Measurements from ENCODE around the gene SMIM12.

SMIM12 gene

DNA sequence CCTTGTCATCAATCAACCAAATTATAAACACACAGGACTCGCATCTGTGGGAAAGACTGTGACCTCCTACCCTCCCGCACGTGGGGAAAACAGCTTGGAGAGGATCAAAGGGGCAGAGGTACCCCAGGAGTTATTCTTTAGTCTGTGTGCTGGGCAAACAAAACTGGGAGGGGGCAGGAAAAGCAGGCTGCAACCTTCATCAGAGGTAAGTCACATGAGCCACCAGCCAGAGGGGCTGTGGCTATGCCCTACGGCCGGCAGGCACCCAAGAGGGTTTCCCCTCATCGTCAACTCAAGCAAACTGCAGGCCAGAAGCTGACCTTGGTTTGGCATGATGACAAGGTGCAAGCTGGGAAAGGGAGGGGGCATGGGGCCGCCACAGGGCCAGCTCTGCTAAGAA is 12.5 kb downstream of the SMIM12 start:
- no peak overlapping the region for H3K27ac ChIP-seq (ENCODE audit: low read depth, low read length)
- H3K36me3 ChIP-seq (ENCODE audit: control insufficient read depth in 5 of 5, insufficient read depth in 5 of 5, low read length in 5 of 5), result peaks cover 4 to 24% (median 17%) of the 10 kb centered on the region in 5 donors
- no peaks in the 10 kb centered on the region for H3K9me3 ChIP-seq (ENCODE audit: control insufficient read depth in 5 of 5, low read length in 5 of 5)
- H3K9ac ChIP-seq (ENCODE audit: low read length in 5 of 5), result no peak overlapping the region
- H3K4me3 ChIP-seq (ENCODE audit: low read depth in 1 of 5, low read length in 5 of 5), result no peak overlapping the region
- peaks cover 20 to 78% (median 30%) of the 10 kb centered on the region in 5 donors for H3K4me1 ChIP-seq (ENCODE audit: control insufficient read depth in 5 of 5, insufficient read depth in 5 of 5, low read length in 5 of 5)
- no peaks in the 10 kb centered on the region for H3K27me3 ChIP-seq (ENCODE audit: control insufficient read depth in 5 of 5, insufficient read depth in 4 of 5, low read length in 5 of 5)

DNA sequence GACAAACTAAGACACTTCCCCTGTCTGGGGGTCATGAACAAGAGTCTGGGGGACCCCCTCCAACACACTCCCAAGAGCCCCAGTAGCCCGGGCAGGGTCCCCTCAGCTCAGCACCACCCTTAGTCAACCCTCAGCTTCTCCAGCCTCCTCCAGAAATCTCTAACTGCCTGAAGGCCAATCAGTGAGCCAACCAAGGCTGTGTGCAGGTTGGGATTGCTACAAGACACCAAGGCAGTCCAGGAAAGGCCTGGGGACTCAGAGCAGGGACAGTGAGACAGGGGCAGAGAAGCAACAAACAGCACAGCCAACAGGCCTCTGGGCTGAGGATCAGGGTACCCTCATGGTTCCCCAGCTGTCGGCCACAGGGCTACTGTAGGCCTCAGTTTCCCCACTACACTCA is 13.3 kb downstream of the SMIM12 start:
- Histone ChIP-seq H3K36me3 (ENCODE audit: control insufficient read depth in 5 of 5, insufficient read depth in 5 of 5, low read length in 5 of 5) (peaks cover 4 to 24% (median 17%) of the 10 kb centered on the region in 5 donors), H3K4me3 (ENCODE audit: low read depth in 1 of 5, low read length in 5 of 5) (no peak overlapping the region), H3K9me3 (ENCODE audit: control insufficient read depth in 5 of 5, low read length in 5 of 5) (no peaks in the 10 kb centered on the region), H3K27ac (ENCODE audit: low read depth, low read length) (no peak overlapping the region), H3K27me3 (ENCODE audit: control insufficient read depth in 5 of 5, insufficient read depth in 4 of 5, low read length in 5 of 5) (no peaks in the 10 kb centered on the region), H3K4me1 (ENCODE audit: control insufficient read depth in 5 of 5, insufficient read depth in 5 of 5, low read length in 5 of 5) (peaks cover 11 to 78% (median 23%) of the 10 kb centered on the region in 5 donors), H3K9ac (ENCODE audit: low read length in 5 of 5) (no peak overlapping the region)

- Histone ChIP-seq H3K27ac (ENCODE audit: low read depth, low read length) (peak overlapping the region; percentile 70), H3K27me3 (ENCODE audit: control insufficient read depth in 5 of 5, insufficient read depth in 4 of 5, low read length in 5 of 5) (no peaks in the 10 kb centered on the region), H3K4me1 (ENCODE audit: control insufficient read depth in 5 of 5, insufficient read depth in 5 of 5, low read length in 5 of 5) (peaks cover 5 to 79% (median 22%) of the 10 kb centered on the region in 5 donors), H3K36me3 (ENCODE audit: control insufficient read depth in 5 of 5, insufficient read depth in 5 of 5, low read length in 5 of 5) (peaks cover 4 to 20% (median 10%) of the 10 kb centered on the region in 5 donors), H3K9me3 (ENCODE audit: control insufficient read depth in 5 of 5, low read length in 5 of 5) (no peaks in the 10 kb centered on the region), H3K9ac (ENCODE audit: low read length in 5 of 5) (no peak overlapping the region), H3K4me3 (ENCODE audit: low read depth in 1 of 5, low read length in 5 of 5) (no peak overlapping the region)
These were observed 14.2 kb downstream of the SMIM12 start for GRCh38 chr1:34845131-34845901.

GRCh38 chr1:34844252-34844634 is 15.3 kb downstream of the SMIM12 start:
- H3K4me1 ChIP-seq (ENCODE audit: control insufficient read depth in 5 of 5, insufficient read depth in 5 of 5, low read length in 5 of 5), result peaks cover 5 to 90% (median 27%) of the 10 kb centered on the region in 5 donors
- H3K9me3 ChIP-seq (ENCODE audit: control insufficient read depth in 5 of 5, low read length in 5 of 5), result no peaks in the 10 kb centered on the region
- H3K4me3 ChIP-seq (ENCODE audit: low read depth in 1 of 5, low read length in 5 of 5), result no peak overlapping the region
- peak overlapping the region; percentile 70 for H3K27ac ChIP-seq (ENCODE audit: low read depth, low read length)
- H3K27me3 ChIP-seq (ENCODE audit: control insufficient read depth in 5 of 5, insufficient read depth in 4 of 5, low read length in 5 of 5), result no peaks in the 10 kb centered on the region
- H3K9ac ChIP-seq (ENCODE audit: low read length in 5 of 5), result peak overlapping the region in 2 of 5 donors; percentile 26 to 57
- peaks cover under 1 to 18% (median 7%) of the 10 kb centered on the region in 5 donors for H3K36me3 ChIP-seq (ENCODE audit: control insufficient read depth in 5 of 5, insufficient read depth in 5 of 5, low read length in 5 of 5)

DNA sequence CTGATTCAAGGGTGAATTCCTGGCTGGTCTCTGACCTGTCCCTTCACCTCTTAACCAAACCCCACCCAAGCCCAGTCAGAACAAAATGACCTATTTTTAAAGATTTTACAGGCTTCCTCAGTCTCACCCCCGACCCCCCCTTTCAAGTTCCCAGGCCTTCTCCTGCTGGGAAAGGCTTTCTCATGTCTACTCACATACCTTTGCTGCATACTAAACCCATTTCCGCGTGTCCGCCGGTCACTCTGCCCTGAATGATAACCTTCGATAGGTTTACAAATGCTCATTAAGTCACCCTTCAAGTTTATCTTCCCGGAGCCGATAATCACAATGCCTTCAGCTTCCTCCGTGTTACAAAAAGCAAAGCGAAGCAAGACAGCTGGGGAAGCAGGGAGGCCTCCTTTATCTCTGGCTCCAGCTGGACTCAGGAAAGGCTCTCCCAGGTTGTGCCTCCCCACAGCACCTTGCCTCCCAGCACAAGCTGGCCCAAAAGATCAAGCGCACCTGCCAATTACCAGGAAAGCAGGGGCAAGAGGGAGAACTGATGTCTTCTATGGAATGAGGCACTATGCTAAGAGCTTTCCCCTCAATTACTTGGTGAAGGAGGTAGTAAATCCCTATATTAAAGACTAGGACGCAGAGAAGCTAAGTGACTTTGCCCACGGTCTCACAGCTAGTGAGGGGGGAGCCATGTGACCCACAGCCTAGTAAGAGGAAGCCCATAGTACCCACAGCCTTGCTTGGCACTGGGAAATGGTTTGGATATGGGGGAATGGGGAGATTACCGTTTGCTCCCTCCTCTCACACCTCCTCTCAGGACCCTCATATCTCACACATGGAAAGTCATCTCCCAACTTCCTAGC is 15.9 kb downstream of the SMIM12 start:
- peak overlapping the region in 2 of 5 donors; percentile 48 to 57 for H3K9ac ChIP-seq (ENCODE audit: low read length in 5 of 5)
- peak overlapping the region in 1 of 5 donors; percentile 11 for H3K4me3 ChIP-seq (ENCODE audit: low read depth in 1 of 5, low read length in 5 of 5)
- H3K9me3 ChIP-seq (ENCODE audit: control insufficient read depth in 5 of 5, low read length in 5 of 5), result no peaks in the 10 kb centered on the region
- no peaks in the 10 kb centered on the region for H3K27me3 ChIP-seq (ENCODE audit: control insufficient read depth in 5 of 5, insufficient read depth in 4 of 5, low read length in 5 of 5)
- peaks cover 5 to 88% (median 27%) of the 10 kb centered on the region in 5 donors for H3K4me1 ChIP-seq (ENCODE audit: control insufficient read depth in 5 of 5, insufficient read depth in 5 of 5, low read length in 5 of 5)
- H3K36me3 ChIP-seq (ENCODE audit: control insufficient read depth in 5 of 5, insufficient read depth in 5 of 5, low read length in 5 of 5), result peaks cover 0 to 14% (median 5%) of the 10 kb centered on the region in 5 donors
- peak overlapping the region; percentile 70 for H3K27ac ChIP-seq (ENCODE audit: low read depth, low read length)

- H3K27me3 ChIP-seq (ENCODE audit: control insufficient read depth in 5 of 5, insufficient read depth in 4 of 5, low read length in 5 of 5), result no peaks in the 10 kb centered on the region
- peaks cover 0 to 10% (median 5%) of the 10 kb centered on the region in 5 donors for H3K36me3 ChIP-seq (ENCODE audit: control insufficient read depth in 5 of 5, insufficient read depth in 5 of 5, low read length in 5 of 5)
- H3K9me3 ChIP-seq (ENCODE audit: control insufficient read depth in 5 of 5, low read length in 5 of 5), result no peaks in the 10 kb centered on the region
- peaks cover 5 to 88% (median 27%) of the 10 kb centered on the region in 5 donors for H3K4me1 ChIP-seq (ENCODE audit: control insufficient read depth in 5 of 5, insufficient read depth in 5 of 5, low read length in 5 of 5)
- no peak overlapping the region for H3K4me3 ChIP-seq (ENCODE audit: low read depth in 1 of 5, low read length in 5 of 5)
- peak overlapping the region; percentile 70 for H3K27ac ChIP-seq (ENCODE audit: low read depth, low read length)
- no peak overlapping the region for H3K9ac ChIP-seq (ENCODE audit: low read length in 5 of 5)
These were observed 16.6 kb downstream of the SMIM12 start for GRCh38 chr1:34842952-34843371.

DNA sequence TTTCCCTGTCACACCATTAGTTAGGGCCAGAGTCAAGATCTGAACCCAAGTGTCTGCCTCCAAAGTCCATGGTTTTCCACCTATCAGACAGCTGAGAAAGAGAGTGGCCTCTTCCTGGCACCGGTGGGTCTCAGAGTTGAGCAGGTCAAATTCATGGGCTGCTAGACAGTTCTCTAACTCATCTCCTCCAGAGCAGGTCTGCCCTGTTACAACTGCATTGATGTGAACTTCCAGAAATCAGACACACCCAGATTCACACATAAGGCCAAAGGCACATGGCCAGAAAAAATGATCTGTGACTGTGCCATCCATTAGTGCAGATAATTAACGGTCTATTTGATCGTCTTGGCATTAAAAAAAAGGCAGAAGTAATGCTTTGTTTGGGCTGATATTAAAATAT is 17.5 kb downstream of the SMIM12 start:
- Histone ChIP-seq H3K9ac (ENCODE audit: low read length in 5 of 5) (no peak overlapping the region), H3K27me3 (ENCODE audit: control insufficient read depth in 5 of 5, insufficient read depth in 4 of 5, low read length in 5 of 5) (no peaks in the 10 kb centered on the region), H3K36me3 (ENCODE audit: control insufficient read depth in 5 of 5, insufficient read depth in 5 of 5, low read length in 5 of 5) (peaks cover 0 to 5% (median 0%) of the 10 kb centered on the region in 5 donors), H3K9me3 (ENCODE audit: control insufficient read depth in 5 of 5, low read length in 5 of 5) (no peaks in the 10 kb centered on the region), H3K4me1 (ENCODE audit: control insufficient read depth in 5 of 5, insufficient read depth in 5 of 5, low read length in 5 of 5) (peaks cover 5 to 87% (median 25%) of the 10 kb centered on the region in 5 donors), H3K4me3 (ENCODE audit: low read depth in 1 of 5, low read length in 5 of 5) (no peak overlapping the region), H3K27ac (ENCODE audit: low read depth, low read length) (peak overlapping the region; percentile 70)

GRCh38 chr1:34840426-34840825 is 19.1 kb downstream of the SMIM12 start:
- Histone ChIP-seq H3K27me3 (ENCODE audit: control insufficient read depth in 5 of 5, insufficient read depth in 4 of 5, low read length in 5 of 5) (no peaks in the 10 kb centered on the region), H3K9ac (ENCODE audit: low read length in 5 of 5) (no peak overlapping the region), H3K27ac (ENCODE audit: low read depth, low read length) (peak overlapping the region; percentile 41), H3K4me1 (ENCODE audit: control insufficient read depth in 5 of 5, insufficient read depth in 5 of 5, low read length in 5 of 5) (peaks cover 5 to 91% (median 29%) of the 10 kb centered on the region in 5 donors), H3K36me3 (ENCODE audit: control insufficient read depth in 5 of 5, insufficient read depth in 5 of 5, low read length in 5 of 5) (peaks cover 0 to 5% (median 0%) of the 10 kb centered on the region in 5 donors), H3K4me3 (ENCODE audit: low read depth in 1 of 5, low read length in 5 of 5) (no peak overlapping the region), H3K9me3 (ENCODE audit: control insufficient read depth in 5 of 5, low read length in 5 of 5) (no peaks in the 10 kb centered on the region)

DNA sequence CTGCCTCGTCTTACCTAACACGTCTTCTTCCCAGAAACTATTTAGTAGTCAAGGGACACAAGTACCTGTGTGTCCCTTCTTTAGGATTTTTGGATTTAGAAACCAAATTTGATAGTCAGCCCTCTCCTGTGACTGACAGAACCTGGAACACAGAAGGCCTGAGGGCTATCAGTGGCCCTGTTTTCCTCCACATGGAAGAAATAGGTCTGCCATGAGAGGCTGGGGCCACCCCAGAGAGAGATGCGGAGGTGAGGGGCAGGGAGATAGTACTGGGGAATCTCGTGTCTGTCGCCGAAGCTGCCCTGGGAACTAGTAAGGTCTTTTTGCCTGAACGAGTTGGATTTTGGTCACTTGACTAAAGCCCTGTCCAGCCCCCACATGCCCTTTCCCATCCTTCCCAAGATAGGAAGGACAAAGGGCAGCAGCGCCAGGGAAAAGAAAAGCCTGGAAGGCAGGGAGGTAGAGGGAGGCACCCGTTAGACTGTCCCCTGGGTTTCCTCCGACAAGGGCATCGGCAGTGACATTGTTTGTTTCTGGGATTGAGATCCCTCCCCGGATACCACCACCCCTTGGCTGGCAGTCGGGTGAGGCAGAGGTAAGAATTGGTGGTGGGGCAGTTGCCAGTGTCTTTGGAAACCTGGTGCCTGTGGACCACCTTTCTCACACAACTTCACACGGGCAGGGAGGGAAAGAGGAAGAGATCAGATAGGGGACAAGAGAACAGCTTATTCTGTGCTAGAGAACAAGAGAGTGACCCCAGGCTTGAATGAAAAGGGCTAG is 19.8 kb downstream of the SMIM12 start:
- Histone ChIP-seq H3K27ac (ENCODE audit: low read depth, low read length) (peak overlapping the region; percentile 41), H3K27me3 (ENCODE audit: control insufficient read depth in 5 of 5, insufficient read depth in 4 of 5, low read length in 5 of 5) (no peaks in the 10 kb centered on the region), H3K9ac (ENCODE audit: low read length in 5 of 5) (peak overlapping the region in 1 of 5 donors; percentile 4), H3K4me3 (ENCODE audit: low read depth in 1 of 5, low read length in 5 of 5) (no peak overlapping the region), H3K4me1 (ENCODE audit: control insufficient read depth in 5 of 5, insufficient read depth in 5 of 5, low read length in 5 of 5) (peaks cover 5 to 93% (median 26%) of the 10 kb centered on the region in 5 donors), H3K9me3 (ENCODE audit: control insufficient read depth in 5 of 5, low read length in 5 of 5) (no peaks in the 10 kb centered on the region), H3K36me3 (ENCODE audit: control insufficient read depth in 5 of 5, insufficient read depth in 5 of 5, low read length in 5 of 5) (peaks cover 0 to 2% (median 0%) of the 10 kb centered on the region in 5 donors)

Data from subcutaneous abdominal adipose tissue (tissue), 5 donors.